Stomach (tissue), 4 donors: ENCODE results near the gene RENBP.

ENCODE experiments used
- CTCF ChIP-seq, 7 experiments: fragments of 450-650 bp in 4 of 7; fragments of 200-600 bp in 3 of 7; sonication (generic) in 3 of 7; IDR thresholded peaks; one replicate each; pipeline ENCODE4 v1.5.1; 2016 to 2019; ENCODE audit warnings: antibody characterized with exemption in 7 of 7, control low read depth in 2 of 7, mild to moderate bottlenecking in 1 of 7
- POLR2A ChIP-seq, 4 donors: fragments of 450-650 bp; IDR thresholded peaks; one replicate each; pipeline ENCODE4 v1.6.1; 2016; ENCODE audit warnings: antibody characterized with exemption in 4 of 4, control low read depth in 2 of 4, mild to moderate bottlenecking in 1 of 4, moderate library complexity in 1 of 4
- POLR2AphosphoS5 ChIP-seq, 3 donors: sonication (generic); formaldehyde crosslinking; IDR thresholded peaks; one replicate each; pipeline ENCODE4 v1.6.1; 2016; ENCODE audit warnings: antibody characterized with exemption in 3 of 3

GRCh38 chrX:153993978-153994377 is 49.5 kb upstream of the RENBP start:
- TF ChIP-seq CTCF (IDR thresholded peaks at IDR 0.05) (no peak), POLR2A (IDR thresholded peaks at IDR 0.05) (no peak), POLR2AphosphoS5 (IDR thresholded peaks at IDR 0.05) (no peak)
